Kidney epithelial cell (primary cell): ENCODE results near the gene COL26A1. TPM values are rescaled to one million over a fixed set of nuclear protein-coding genes. Genes with fewer than 3 reads are reported as not detected.

Source experiments
- DNase-seq: peaks from one replicate; pipeline ENCODE4 v3.0.0-alpha.2; 2010; ENCODE audit warnings: low read depth
- H3K27me3 ChIP-seq: 2 replicates; pipeline ENCODE4 v1.6.0; 2011; ENCODE audit warnings: low read length; ENCODE audit not compliant: control insufficient read depth, insufficient read depth
- H3K36me3 ChIP-seq: 2 replicates; pipeline ENCODE4 v1.5.1; 2011; ENCODE audit warnings: low read length; ENCODE audit not compliant: control insufficient read depth, insufficient read depth
- H3K4me3 ChIP-seq: 2 replicates; pipeline ENCODE4 v1.5.1; 2011; ENCODE audit warnings: low read depth, mild to moderate bottlenecking, control low read depth, low read length
- total RNA-seq: library from RNA; depleted of rRNA; stranded (reverse); fragments of >200 nt; gene quantifications from 2 replicates; pipeline ENCODE4 v1.2.3, GENCODE V29; 2015
- TF ChIP-seq, protein P1 (sequence below): IDR thresholded peaks from 2 replicates; pipeline ENCODE4 v1.5.1; 2011; ENCODE audit warnings: mild to moderate bottlenecking, moderate library complexity, low read length, control low read depth, inconsistent platforms; ENCODE audit not compliant: insufficient read depth, poor library complexity, severe bottlenecking

COL26A1 gene
- 0.21 and 0.42 TPM in 2 replicates for total RNA-seq

DNA sequence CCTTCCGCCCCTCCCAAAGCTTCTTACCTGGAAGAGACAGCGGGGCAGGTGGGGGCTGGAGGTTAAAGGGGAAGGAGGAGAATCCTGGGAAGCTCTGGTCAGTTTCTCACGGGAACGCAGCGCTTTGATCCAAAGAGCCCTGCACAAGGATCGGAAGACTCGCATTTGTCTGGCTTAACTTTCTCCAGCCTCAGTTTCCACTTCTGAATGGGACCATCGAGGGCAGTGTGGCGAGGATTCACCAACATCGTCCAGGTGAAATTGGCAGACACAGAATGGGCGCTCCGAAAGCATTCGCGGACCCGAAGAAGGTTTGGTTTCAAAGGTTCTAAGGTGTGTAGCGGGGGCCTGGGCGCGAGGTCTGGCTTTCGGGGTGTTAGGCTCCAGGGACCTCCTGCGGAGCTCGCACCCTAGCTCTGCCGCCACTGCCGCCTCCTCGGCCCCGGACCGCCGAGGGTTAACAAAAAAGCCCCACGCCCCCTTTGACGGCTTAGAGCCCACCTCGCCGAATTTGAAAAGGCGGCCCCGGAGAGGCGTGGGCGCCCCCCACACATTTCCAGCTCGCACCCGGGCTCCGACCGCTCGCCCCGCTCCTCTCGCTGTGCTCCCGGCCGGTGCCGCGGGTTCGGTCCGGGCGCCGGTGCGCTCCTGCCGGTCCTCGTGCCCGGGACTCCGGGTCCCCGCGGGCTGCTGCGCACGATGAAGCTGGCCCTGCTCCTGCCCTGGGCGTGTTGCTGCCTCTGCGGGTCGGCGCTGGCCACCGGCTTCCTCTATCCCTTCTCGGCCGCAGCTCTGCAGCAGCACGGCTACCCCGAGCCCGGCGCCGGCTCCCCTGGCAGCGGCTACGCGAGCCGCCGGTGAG lies at the start of gene COL26A1:
COL26A1 (plus strand) TSS at position 542 of the 862 bp plus-strand sequence; CDS start at position 700, 158 bp downstream.
- Histone ChIP-seq H3K36me3 (no peaks in the 10 kb centered on the region), H3K4me3 (peak within 1 kb of the TSS; percentile 48)
- DNase-seq = no peak

DNA sequence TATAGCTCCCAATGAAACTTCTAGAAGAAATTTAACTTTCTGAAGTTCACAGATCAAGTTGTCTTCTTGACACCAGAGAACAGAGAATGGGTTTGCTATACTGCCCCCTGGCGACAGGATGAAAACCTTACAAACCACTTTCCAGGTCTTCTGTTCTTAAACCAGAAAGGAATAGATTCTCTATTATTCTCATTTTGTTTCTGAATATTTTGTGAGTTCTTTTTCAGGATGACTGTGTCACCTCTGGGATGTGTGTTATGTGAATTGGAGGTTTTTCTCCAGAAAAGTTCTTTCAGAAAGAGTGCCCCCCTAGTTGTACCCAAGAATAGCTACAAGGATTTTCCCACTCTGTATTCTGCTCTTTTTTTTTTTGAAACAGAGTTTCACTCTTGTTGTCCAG lies 47.3 kb upstream of the COL26A1 start:
- Histone ChIP-seq H3K4me3 (no peak overlapping the region), H3K36me3 (peaks cover 1% of the 10 kb centered on the region), H3K27me3 (no peaks in the 10 kb centered on the region)
- TF ChIP-seq, protein P1, sequence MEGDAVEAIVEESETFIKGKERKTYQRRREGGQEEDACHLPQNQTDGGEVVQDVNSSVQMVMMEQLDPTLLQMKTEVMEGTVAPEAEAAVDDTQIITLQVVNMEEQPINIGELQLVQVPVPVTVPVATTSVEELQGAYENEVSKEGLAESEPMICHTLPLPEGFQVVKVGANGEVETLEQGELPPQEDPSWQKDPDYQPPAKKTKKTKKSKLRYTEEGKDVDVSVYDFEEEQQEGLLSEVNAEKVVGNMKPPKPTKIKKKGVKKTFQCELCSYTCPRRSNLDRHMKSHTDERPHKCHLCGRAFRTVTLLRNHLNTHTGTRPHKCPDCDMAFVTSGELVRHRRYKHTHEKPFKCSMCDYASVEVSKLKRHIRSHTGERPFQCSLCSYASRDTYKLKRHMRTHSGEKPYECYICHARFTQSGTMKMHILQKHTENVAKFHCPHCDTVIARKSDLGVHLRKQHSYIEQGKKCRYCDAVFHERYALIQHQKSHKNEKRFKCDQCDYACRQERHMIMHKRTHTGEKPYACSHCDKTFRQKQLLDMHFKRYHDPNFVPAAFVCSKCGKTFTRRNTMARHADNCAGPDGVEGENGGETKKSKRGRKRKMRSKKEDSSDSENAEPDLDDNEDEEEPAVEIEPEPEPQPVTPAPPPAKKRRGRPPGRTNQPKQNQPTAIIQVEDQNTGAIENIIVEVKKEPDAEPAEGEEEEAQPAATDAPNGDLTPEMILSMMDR = peak; percentile 70
- no peak for DNase-seq

More for the DNA sequence above, at the start of gene COL26A1:
- peaks cover 16% of the 10 kb centered on the region for H3K27me3 ChIP-seq
- TF ChIP-seq, protein P1 = no peak

DNA sequence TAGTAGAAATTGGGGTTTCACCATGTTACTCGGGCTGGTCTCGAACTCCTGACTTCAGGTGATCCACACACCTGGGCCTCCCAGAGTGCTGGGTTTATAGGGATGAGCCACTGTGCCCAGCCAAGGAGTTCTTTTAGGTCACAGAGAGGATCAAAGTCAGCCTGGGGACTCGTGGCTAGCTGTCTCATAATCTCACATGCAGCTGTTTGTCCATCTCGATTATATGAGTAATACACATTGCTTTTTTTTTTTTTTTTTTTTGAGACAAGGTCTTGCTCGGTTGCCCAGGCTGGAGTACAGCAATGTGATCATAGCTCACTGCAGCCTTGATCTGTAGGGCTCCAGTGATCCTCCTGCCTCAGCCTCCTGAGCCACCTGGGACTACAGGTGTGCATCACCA lies 43.3 kb upstream of the COL26A1 start:
- H3K4me3 ChIP-seq = no peak overlapping the region
- peaks cover 1% of the 10 kb centered on the region for H3K36me3 ChIP-seq
- peaks cover 4% of the 10 kb centered on the region for H3K27me3 ChIP-seq
- no peak for DNase-seq
- TF ChIP-seq, protein P1 = no peak

DNA sequence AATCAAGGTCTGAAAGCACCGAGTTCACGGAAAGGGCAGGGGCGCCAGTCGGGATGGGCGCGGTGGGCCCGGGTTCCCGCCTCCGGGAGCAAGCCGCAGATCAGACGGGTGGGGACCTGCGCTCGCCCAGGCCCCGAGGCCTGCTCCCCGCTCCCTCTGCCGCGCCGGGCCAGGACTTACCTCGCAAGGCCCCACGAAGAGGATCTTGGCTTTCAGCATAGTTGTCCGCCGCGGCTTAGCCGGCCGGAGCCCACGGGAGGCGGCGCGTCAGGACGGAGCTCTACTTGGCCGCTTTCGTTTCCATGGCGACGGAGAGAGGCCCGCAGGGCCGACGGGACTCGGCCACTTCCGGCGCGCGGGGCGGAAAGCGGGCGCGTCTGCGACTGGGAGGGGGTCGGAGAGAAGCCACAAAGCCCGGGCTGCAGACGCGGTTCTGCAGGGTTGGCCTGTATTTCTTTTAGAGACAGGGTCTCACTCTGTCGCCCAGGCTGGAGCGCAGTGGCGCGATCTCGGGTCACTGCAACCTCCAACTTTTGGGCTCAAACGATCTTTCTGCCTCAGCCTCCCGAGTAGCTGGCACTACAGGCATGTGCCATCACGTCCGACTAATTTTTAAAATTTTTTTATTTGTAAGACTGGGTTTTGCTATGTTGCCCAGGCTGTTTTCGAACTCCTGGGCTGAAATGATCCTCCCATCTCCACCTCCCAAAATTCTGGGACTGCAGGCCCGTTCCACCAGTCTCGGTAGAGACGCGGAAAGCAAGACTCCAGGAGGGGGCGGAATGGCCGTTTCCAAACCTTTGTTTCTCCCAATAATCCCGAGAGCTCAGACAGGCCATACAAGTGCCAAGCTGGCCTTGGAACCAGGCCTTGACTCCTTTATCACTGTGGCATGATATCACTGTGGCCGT lies 40.9 kb upstream of the COL26A1 start, which contains the start of gene IFT22:
IFT22 (minus strand) TSS at position 322 of the 911 bp plus-strand sequence; CDS start at position 219, 103 bp downstream.
- DNase-seq = peak; percentile 69
- no peaks in the 10 kb centered on the region for H3K36me3 ChIP-seq
- H3K27me3 ChIP-seq = peaks cover 4% of the 10 kb centered on the region
- H3K4me3 ChIP-seq = peak within 1 kb of the TSS; percentile 78
- TF ChIP-seq, protein P1 = peak; percentile 59

DNA sequence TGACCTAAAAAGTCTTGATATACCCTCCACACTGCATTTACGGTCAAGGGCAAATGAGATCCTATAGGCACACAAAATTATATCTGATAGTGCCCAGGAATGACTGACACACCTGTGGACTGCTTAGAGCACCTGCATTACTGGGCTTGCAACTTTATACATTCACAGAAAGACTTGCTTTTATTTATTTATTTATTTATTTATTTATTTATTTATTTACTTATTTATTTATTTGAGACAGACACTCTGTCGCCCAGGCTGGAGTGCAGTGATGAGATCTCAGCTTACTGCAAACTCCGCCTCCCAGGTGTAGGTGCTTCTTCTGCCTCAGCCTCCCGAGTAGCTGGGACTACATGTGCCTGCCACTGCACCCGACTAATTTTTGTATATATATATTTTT lies 34.5 kb upstream of the COL26A1 start:
- TF ChIP-seq, protein P1 = no peak
- DNase-seq = no peak
- Histone ChIP-seq H3K27me3 (peaks cover 4% of the 10 kb centered on the region), H3K36me3 (no peaks in the 10 kb centered on the region), H3K4me3 (no peak overlapping the region)
